Mesangial cell (primary cell): ENCODE measurements around the gene SNW1. TPM values are rescaled to one million over a fixed set of nuclear protein-coding genes. Genes with fewer than 3 reads are reported as not detected.

Experiments used
- total RNA-seq: library from RNA; depleted of rRNA; stranded (reverse); fragments of >200 nt; gene quantifications from 2 replicates; pipeline ENCODE4 v1.2.3, GENCODE V29; 2015

SNW1 gene
- 18.6 and 27.5 TPM in 2 replicates for total RNA-seq

GRCh38 chr14:77760381-77761204, at the start of gene SNW1:
Gene SNW1 (minus strand): TSS chr14:77761156. CDS start chr14:77761127, 29 bp downstream.

GRCh38 chr14:77799863-77800730, 39.1 kb upstream of the SNW1 start, which contains the start of gene ADCK1:
Gene ADCK1 (plus strand): TSS chr14:77800109. CDS start chr14:77818979, 18,870 bp downstream.

GRCh38 chr14:77707724-77708408, 53.1 kb downstream of the SNW1 start, which contains the start of the genes ALKBH1 and SLIRP:
Gene ALKBH1 (minus strand): TSS chr14:77708023. CDS start chr14:77708004, 19 bp downstream.
Gene SLIRP (plus strand): TSS chr14:77708103. CDS start chr14:77708112, 9 bp downstream.

Other genes with a start within 250 kb of the SNW1 start
- 25.4 and 54.8 TPM in 2 replicates for gene SPTLC2, start 144.5 kb downstream of the SNW1 start, total RNA-seq
- 8.8 and 9.6 TPM in 2 replicates for gene ALKBH1, start 53.1 kb downstream of the SNW1 start, total RNA-seq
- 94.4 and 230 TPM in 2 replicates for gene SLIRP, start 53.1 kb downstream of the SNW1 start, total RNA-seq
- gene ADCK1, start 39.0 kb upstream of the SNW1 start, total RNA-seq, result 4.1 and 8.5 TPM in 2 replicates